ENCODE data around the gene ZSCAN25.
"Not testable (repeated sequence)": the region's sequence is repeated elsewhere in the genome, so short reads cannot be mapped to it uniquely, and the experiment has no call there.

ZSCAN25 gene

GRCh38 chr7:99618726-99619125, 2.0 kb downstream of the ZSCAN25 start:
- no peak for DNase-seq

- DNase-seq = no peak
Observed at GRCh38 chr7:99619571-99620130, 2.9 kb downstream of the ZSCAN25 start.

DNA sequence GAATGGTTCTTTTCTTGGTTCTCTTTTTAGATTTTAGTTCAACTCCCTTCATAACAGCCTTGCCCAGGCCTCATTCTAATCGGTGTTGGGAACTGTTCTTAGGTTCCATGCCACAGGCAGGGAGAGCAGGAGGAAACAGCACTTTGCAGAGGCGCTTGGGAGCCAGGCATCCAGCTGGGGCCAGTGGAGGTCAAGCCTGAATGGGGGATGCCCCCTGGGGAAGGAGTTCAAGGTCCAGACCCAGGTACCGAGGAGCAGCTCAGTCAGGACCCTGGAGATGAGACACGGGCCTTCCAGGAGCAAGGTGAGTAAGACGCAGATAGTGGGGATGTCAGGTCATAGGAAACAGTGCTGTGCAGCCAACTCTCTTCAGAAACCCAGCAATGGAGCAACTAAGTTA, 4.5 kb downstream of the ZSCAN25 start:
- no peak for DNase-seq

DNA sequence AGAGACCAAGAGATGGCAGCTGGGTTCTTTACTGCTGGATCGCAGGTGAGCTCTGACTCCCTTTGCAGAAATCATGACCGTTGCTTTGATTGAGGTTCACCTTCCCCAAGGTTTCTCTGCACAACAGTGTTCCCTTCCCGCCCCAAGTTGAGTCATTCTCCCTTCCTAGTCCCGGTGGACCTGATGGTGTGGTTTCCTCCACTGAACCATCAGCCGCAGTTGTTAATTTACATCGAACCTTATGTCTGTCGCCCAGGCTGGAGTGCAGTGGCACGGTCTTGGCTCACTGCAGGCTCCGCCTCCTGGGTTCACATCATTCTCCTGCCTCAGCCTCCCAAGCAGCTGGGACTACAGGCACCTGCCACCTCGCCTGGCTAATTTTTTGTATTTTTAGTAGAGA, 5.8 kb downstream of the ZSCAN25 start:
- no peak for DNase-seq

DNA sequence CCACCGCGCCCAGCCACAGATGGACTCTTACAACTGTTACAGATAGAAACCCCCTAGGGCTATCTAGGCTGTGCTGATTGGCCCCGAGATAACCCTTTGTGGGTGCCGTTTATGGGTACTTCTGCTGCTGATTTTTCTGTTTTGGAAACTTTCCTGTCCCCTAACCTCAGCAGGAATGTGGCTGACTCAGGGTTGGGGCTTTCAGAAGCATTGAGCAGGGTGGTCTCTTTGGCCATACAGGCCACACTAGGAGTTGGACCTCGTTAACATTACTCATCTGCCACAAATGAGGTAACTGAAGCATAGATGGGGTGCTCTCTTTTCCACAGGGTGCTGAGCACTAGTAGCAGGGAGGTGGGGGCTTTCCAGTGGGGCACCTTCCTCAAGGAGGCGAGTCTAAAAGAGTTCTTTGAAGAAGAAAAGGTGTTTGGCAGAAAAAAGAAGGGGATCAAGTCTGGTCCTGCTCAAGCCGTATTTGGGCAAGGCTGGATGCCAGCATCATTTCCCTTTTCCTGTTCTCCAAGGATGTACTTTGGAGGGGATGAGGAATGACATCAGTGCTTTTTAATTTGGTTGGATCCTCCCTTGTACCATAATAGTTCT, 6.4 kb downstream of the ZSCAN25 start:
- no peak for DNase-seq

- no peak for DNase-seq
Observed at GRCh38 chr7:99623702-99624447, 7.1 kb downstream of the ZSCAN25 start.

- peak; percentile 71 for DNase-seq
Observed at GRCh38 chr7:99624484-99624883, 7.7 kb downstream of the ZSCAN25 start.

- DNase-seq = no peak
Observed at GRCh38 chr7:99625321-99625720, 8.6 kb downstream of the ZSCAN25 start.

GRCh38 chr7:99625961-99626360, 9.2 kb downstream of the ZSCAN25 start:
- no peak for DNase-seq

GRCh38 chr7:99626661-99627060, 9.9 kb downstream of the ZSCAN25 start:
- no peak for DNase-seq

- DNase-seq = no peak
Observed at GRCh38 chr7:99627513-99627912, 10.8 kb downstream of the ZSCAN25 start.

GRCh38 chr7:99628471-99629465, 12.0 kb downstream of the ZSCAN25 start:
- DNase-seq = no peak

DNA sequence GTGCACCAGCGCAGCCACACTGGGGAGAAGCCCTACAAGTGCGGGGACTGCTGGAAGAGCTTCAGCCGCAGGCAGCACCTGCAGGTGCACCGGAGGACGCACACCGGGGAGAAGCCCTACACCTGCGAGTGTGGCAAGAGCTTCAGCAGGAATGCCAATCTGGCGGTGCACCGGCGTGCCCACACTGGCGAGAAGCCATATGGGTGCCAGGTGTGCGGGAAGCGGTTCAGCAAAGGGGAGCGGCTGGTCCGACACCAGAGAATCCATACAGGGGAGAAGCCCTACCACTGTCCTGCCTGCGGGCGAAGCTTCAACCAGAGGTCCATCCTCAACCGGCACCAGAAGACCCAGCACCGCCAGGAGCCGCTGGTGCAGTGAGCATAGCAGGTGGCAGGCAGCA, 12.9 kb downstream of the ZSCAN25 start:
- DNase-seq = no peak

GRCh38 chr7:99631295-99632109, 14.8 kb downstream of the ZSCAN25 start:
- DNase-seq = no peak

DNA sequence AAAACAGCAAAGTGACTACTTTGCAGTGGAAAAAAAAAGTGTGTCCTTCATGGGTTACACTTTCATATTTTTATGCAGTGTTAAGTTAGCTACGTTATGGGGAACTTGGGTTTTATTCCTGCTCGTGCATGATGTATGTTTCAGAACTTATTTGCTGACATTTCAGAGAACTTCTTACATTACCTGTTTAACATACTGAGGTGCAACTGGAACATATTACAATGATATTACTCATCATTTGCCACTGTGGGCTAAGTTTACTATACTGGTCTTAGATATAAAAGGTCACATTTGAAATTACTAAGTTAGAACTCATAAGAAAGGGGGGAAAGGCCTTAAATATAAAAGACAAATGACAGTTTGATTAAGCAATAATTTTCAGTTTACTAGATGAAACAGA, 20.7 kb downstream of the ZSCAN25 start:
- not testable (repeated sequence) for DNase-seq

- DNase-seq = no peak
Observed at GRCh38 chr7:99638731-99639130, 22.0 kb downstream of the ZSCAN25 start.

GRCh38 chr7:99639267-99639666, 22.5 kb downstream of the ZSCAN25 start:
- no peak for DNase-seq

DNA sequence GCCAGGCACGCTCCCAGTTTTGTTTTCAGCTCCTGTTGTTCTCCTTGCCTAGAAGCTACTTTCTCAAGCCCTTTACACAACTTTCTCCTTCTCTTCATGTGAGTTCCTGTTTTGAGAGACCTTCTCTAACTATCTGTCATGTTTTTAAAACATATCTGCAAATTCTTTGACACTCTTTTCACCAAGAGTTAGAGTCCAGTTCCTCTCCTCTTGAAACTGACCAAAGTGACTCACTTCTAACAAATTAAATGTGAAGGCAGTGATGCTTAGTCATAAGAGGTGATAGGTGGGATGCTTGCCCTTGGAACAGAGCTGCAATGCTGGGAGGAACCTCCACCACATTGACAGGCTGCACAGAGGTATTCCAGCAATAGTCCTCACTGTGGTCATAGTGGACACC, 25.3 kb downstream of the ZSCAN25 start:
- no peak for DNase-seq

DNA sequence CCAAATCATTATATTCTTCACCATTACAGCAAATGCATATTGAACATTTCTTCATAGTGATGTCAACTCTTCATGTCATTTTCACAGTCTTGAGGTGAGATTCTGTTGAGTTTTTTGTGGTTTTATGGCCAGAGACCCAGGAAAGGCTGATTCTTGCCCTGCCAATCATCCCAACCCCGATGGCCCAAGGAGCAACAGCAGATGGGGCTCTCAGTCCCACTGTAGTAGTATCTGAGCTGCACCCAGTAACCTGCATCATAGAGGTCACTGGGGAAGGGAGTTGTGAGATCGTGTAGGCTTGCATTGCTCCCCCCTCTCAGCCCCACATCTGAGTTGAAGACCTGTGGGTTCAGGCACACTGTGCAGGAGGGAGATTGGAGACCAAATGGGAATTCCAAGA, 26.7 kb downstream of the ZSCAN25 start:
- DNase-seq = no peak

DNA sequence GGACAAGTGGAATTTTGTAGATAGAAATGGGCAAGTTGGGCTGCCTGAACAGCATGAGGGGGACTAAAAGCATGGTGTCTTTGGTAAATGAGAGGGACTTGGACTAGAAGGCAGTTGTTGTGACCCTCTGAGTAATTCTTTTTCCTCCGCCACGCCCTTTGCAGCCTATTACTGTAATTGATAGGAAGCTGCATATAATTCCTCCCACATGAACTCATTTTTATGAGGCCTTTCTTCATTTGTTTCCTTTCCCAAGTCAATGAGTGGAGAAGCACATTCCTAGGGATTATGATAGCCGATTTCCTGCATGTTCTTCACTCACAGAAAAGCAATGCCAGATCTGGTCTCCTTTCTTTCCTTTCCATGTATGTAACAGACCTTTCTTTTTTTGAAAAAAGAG, 27.7 kb downstream of the ZSCAN25 start:
- no peak for DNase-seq

- no peak for DNase-seq
Observed at GRCh38 chr7:99645590-99645989, 28.8 kb downstream of the ZSCAN25 start.

GRCh38 chr7:99648843-99649242, 32.1 kb downstream of the ZSCAN25 start:
- DNase-seq = no peak

All from CD4-positive, alpha-beta T cell treated with Interleukin-15 for 1 hour (primary cell).